NCI-H146 (cell line): ENCODE measurements around the gene RHBDF2.
"Not testable (repeated sequence)": the region's sequence is repeated elsewhere in the genome, so short reads cannot be mapped to it uniquely, and the experiment has no call there.

ENCODE experiments used
- DNase-seq: peaks from one replicate; lab custom pipeline; 2025; lab: John Stamatoyannopoulos, UW

Gene RHBDF2

DNA sequence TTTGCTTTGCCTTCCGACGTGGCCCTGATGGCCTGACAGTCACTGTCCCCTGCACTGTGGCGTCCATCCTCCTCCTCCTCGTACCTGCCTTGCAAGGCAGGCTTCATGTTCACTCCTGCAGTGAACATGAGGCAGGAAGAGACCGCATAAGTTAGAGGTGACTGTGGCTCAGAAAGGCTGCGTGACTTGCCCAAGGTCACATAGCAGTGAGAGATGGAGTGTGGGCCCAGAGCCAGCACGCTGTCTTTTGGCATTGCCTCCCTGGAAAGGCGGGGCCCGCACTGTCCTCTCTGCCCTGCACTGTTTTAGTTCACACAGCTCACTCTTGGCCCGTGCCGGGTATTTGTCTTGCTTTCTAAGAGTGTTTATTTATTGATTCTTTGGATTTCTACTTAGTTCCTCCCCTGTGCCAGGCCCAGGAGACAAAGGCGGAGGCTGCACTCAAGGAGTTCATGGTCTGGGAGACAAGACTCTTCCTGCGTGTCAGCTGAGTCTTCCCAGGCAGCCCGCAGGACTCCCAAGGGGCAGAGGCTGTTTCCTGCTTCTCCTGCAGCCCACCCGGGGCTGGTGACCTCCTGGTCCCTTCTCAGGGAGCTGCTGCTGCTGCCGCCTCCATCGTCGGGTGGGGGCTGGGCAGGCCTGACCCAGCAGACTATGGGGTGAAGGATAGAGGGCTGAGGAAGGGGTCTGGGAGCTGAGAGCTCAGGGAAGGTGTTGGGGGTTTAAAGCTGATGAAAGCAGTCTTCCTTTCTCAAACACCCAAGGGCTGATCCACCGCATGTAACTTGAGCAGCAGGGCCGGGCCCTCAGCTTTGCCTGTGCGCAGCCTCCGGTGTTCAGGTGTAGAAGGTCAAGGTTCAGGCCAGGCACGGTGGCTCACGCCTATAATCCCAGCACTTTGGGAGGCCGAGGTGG lies 23.6 kb upstream of the RHBDF2 start:
- no peak for DNase-seq

DNA sequence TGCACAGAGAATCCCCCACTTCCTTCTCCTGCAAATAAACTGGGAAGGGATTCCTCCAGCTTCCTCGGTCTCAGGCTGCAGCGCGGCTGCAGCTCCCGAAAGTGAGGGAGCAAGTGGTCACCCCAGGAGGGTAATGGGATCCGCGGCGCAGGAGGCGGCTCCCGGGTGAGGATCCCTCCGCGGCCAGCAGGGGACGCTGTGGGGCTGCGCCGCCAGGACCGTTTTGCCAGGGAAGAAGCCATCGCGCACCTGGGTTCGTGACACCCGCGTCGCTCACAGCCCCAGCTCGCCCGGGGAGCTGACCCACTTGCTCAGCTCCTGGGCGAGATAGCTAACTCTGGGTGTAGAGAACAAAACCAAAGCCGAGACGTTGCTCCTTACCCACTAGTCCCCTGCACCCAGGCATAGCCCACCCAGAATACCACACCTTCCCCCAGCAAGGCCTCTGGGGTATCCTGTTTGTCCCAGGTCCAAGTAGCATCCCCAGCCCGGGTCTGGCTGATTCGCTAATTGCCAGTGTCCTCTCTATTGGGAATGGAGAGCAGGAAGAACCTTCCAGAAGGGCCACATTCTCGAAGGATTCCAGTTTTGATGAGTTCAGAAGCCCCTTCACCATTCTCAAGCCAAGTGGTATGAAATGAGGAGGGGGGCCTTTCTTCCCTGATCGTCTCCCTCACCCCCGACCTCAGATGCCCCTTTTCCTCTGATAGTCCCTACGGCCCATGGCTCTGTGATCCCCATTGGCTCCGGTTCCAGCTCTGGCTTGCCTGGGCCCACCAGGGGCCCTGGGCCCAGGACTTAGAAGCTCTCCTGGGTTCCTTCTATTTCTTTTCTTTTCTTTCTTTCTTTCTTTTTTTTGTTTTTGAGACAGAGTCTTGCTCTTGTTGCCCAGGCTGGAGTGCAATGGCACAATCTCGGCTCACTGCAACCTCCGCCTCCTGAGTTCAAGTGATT lies 22.1 kb upstream of the RHBDF2 start:
- peak; percentile 70 for DNase-seq

DNA sequence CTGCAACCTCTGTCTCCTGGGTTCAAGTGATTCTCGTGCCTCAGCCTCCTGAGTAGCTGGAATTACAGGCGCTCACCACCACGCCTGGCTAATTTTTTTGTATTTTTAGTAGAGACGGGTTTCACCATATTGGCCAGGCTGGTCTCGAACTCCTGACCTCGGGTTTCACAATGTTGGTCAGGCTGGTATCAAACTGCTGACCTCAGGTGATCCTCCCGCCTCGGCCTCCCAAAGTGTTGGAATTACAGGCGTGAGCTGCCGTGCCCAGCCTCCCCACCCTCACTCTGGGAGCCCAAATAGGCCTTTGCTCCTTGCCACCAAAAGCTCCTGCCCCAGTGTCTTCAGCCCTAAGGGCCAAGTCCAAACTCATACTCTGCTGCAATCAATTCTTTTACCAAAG lies 20.5 kb upstream of the RHBDF2 start:
- not testable (repeated sequence) for DNase-seq

DNA sequence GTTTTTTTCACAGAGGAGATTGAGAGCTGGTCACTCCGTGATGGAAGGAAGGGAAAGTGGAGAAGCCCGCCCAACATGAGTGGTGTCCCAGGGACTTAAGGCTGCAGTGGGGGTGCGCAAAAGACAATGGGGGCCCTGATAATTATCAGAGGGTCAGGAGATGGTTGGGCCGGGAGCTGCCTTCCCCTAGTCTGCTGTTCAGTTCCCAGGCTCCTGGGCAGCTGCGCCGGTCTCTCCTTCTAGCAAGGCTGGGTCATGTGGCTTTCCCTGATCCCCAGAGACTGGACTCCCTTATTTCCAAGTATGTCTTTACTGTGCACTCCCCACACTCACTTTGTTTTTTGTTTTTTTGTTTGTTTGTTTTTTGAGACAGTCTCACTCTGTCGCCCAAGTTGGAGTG lies 20.0 kb upstream of the RHBDF2 start:
- DNase-seq = no peak

DNA sequence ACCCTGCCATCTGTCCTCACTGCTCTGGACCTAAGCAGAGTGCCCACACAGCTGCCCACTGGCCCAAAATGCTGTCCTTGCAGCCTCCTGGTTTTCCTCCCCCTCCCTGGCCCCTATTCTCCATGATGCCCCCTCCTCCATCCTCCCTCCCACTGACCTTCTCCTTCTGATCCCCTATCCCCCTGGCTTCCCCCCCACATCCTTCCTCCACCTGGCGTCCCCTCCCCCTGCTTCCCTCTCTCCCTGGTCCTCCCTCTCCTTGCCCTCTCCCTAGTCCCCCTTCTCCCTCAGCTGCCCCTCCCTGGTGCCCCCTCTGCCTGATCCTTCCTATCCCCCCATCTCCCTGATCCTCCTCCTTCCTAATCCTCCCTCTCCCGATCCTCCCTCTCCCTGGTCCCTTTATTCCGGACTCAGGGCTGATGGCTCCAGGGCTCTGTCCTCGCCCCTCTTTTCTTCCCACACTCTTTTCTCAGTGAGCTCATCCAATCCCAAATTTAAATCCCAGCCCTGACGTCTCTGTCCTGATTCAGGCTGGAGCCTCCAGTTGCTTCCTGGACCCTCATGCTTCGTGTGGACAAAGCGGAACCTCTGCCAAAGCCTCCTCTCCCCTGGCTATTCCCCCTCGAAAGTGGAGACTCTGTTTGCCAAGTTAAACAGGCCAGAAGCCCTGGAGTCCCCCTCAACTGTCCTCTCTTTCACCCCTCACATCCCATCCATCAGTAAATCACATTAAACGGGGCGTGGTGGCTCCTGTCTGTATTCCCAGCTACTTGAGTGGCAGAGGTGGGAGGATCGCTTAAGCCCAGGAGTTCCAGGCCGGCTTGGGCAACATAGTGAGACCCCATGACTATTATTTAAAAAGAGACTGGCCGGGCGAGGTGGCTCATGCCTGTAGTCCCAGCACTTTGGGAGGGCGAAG lies 18.1 kb upstream of the RHBDF2 start:
- no peak for DNase-seq

DNA sequence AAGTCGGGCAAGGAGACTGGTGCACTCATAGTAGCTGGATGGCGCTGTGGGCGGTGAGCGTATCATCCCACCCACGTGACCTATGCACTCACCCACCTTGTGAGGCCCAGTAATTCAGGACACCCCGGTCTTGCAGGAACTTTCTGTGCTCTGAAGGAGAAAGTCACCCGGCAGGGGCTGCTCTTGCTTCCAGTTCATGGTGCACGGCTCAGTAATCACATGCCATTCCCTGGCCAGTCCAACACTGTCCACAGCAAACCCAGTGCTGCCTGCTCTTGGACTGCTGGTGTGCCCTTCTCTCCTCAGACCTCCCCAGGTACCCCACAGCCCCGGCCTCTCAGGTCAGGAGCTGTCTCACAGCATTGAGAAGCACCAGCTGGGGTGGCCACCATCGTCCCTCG lies 16.4 kb upstream of the RHBDF2 start:
- DNase-seq = no peak

DNA sequence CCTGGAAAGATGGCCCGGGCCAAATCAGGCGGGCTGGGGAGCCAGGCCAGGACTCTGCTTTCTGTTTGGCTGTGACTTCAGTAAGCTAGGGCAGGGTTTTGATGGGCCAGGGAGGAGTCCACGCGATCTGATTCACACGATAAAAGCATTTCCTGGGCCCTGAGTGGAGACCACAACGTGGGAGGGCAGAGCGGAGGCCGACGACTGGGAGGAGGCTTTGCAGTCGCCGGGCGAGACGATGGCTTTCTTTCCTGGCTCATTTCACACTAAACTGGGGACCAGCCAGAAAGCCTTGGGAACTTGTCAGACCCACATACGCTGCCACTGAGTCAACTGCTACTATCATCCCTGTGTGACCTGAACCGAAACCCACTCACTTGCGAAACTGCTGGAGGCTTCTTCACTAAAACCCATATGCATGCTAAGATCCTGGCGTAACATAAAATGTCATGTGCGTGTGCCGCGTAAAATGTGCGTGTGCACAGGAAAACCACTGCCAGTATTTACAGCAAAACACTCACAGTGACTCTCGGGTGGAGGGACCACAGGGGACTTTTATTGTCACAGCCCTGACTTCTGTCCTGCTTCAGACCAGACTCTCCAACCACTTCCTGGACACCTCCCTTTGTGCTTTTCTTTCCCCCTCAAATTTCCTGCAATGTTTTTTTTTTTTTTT lies 14.2 kb upstream of the RHBDF2 start:
- DNase-seq = no peak

DNA sequence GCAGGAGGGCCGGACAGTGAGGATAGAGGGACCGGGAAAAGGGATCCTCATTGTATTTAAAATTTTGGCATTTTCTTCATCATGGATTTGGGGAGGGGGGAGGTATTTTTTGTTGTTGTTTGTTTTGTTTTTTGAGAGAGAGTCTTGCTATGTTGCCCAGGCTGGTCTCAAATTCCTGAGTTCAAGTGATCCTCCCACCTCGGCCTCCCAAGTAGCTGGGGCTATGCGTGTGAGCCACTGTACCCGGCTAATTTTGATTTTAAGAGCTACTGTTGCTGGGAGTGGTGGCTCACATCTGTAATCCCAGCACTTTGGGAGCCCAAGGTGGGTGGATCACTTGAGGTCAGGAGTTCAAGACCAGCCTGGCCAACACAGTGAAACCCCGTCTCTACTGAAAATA lies 13.1 kb upstream of the RHBDF2 start:
- DNase-seq = not testable (repeated sequence)

DNA sequence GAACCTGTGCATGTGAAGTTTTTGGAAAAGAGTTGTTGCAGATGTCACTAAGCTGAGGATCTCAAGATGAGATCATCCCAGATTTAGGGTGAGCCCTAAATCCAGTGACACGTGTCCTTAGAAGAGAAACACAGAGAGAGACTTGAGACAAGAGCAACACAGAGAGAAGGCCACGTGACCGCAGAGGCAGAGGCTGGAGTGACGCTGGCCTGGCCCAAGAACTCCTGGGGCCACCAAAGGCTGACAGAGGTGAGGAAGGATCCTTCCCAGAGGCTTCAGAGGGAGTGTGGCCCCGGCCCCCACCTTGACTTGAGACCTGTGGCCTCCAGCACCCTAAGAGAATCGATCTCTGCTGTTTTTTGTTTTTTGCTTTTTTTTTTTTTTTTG lies 12.1 kb upstream of the RHBDF2 start:
- DNase-seq = no peak

DNA sequence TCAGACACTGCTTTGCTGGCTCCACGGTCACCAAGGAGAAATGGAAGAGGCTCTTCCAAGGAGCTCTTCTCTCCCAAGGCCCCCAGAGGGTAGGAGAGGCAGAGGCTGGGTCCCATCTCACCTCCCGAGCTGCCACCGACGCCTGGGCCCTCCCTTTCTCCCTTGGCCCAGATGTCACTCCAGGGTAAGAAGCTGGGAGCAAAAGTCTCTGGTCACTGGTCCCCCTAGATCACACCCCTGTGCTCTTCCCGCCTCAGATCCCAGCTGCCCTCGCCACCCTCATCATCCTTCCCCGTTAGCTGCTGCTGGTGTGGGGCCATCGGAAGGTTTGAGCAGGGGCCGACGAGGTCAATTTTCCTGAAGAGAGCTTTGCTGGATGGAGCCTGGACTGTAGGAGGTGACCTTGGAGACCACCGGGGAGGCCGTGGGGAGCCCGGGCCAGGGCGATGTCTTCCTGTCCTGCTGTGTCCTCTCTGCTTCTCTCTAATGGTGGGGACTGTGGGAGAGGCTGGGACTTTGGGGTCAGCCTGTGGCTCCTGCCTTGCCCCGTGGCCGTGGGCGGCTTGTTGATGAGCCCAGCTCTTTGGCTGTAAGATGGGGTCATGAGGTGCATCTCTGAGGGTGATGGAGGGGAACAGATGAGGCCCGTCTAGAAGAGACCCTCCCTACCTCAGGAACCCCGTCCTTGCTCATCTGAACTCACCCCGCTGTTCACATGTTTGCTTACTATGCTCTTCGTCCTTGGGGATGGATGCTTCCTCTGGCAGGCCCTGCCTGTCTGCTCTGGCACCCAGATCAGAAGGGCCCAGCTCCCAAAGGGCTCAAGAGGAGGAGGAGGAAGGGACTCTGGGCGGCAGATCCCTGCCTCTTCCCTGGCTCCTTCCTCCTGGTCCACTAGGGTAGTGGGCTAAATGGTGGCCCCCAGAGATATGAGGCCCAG lies 11.4 kb upstream of the RHBDF2 start:
- DNase-seq = no peak

DNA sequence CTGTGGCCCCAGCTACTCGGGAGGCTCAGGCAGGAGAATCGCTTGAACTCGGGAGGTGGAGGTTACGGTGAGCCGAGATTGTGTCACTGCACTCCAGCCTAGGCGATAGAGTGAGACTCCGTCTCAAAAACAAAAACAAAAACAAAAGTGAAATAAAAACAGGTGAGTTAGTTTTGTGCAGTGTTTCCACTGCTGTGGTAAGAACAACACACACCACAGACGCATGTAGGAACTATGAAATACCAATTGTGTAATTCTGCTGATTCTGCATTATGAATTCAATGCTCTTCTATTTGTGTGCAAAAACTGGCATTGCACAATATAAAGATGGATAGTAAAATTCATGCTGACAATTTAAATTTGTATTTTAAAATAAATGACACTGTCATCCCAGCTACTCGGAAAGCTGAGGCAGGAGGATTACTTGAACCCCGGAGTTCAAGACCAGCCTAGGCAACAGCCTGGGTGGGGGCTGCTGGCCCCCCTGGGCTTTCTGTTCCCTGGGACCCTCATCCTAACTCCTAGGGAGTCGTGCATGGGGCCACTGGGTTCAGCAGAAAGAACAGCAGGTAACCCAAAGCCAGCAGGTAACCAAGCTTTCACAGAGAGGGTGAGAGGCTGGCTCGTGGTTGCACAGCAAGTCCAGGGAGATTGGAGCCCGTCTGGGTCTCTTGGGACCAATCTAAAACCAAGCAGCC lies 10.6 kb upstream of the RHBDF2 start:
- no peak for DNase-seq

DNA sequence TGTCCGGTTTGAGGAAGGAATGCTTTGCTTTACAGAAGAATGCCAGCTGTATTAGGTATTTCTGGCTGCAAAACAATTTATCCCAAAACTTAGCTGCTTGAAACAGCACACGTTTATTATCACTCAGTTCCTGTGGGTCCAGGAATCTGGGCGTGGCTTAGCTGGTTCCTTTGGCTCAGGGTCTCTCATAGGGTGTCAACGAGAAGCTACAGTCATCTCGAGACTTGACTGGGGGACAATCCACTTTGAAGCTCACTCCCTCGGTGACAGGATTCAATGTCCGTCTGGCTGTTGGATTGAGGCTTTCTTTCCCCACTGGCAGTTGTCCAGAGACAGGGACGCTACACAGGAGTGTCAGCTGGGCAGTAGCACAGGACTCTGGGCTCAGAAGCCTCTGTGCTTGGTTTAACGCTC lies 9.6 kb upstream of the RHBDF2 start:
- DNase-seq = no peak

DNA sequence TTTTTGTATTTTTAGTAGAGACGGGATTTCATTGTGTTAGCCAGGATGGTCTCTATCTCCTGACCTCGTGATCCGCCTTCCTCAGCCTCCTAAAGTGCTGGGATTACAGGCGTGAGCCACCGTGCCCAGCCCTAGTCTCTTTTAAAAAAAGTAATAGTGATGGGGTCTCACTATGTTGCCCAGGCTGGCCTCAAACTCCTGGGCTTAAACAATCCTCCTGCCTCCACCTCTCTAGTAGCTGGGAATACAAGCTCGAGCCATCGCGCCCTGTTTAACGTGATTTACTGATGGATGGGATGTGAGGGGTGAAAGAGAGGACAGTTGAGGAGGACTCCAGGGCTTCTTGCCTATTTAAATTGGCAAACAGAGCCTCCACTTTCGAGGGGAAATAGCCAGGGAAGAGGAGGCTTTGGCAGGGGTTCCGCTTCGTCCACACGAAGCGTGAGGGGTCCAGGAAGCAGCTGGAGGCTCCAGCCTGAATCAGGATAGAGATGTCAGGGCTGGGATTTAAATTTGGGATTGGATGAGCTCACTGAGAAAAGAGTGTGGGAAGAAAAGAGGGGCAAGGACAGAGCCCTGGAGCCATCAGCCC lies 7.3 kb upstream of the RHBDF2 start:
- not testable (repeated sequence) for DNase-seq

DNA sequence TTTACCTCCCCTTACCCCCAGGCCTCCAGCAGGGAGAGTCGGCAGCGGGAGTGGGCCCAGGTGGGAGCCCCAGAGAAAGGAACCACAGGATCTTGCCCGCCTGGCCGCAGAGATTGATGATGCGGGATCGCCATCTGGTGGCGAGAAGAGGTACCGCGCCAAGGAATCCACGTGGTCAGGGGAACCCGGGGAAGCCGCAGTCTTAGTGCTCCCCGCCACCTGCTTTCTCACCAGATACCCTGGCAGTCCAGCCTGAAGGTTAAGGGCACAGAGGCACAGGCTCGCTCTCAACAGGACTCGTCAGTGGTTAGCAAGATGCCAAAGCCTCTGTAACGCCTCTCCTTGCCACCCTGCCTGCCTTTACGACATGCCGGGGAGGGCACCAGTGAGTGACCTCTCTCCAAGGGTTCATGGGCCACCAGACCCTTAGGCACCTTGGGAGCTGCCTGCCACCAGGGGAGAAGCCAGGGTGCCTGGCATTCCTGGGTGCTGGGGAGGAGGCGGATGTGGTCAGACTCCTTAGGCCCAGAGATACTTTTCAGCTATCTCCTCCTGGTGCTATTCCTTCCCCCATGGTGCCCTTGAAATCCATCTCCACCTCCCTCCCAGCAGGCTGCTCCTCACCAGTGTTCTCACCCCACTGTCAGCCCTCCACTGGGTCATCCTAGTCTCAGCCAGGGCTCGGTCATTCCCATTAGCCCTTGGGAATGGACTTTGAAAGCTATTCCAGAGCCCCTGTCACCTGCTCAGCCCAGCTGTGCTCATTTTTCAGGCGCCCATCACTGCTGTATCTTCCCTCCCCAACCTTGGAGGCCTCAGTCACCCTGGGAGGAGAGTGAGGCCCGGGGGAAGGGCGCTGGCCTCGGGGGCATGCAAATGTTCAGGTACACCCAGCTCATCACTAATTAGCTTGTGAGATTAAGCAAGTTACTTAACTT lies 5.5 kb upstream of the RHBDF2 start:
- DNase-seq = peak; percentile 72

DNA sequence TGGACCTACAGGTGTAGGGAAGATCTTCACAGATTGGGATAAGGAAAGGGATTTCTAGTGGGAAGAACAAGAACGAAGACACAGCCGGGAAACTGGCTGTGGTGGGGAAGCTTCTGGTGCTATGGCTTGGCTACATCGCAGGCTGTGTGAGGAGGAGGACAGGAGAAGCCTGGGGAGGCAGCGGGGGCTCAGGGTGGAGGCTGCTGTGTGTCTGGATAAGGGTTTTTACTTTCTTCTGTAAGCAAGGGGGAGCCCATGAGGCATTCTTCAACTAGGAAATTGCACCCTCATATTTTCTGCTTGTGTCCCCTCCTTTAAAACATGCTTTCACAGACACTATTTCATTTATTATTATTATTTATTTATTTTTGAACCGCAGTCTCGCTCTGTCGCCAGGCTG lies 2.9 kb upstream of the RHBDF2 start:
- no peak for DNase-seq

DNA sequence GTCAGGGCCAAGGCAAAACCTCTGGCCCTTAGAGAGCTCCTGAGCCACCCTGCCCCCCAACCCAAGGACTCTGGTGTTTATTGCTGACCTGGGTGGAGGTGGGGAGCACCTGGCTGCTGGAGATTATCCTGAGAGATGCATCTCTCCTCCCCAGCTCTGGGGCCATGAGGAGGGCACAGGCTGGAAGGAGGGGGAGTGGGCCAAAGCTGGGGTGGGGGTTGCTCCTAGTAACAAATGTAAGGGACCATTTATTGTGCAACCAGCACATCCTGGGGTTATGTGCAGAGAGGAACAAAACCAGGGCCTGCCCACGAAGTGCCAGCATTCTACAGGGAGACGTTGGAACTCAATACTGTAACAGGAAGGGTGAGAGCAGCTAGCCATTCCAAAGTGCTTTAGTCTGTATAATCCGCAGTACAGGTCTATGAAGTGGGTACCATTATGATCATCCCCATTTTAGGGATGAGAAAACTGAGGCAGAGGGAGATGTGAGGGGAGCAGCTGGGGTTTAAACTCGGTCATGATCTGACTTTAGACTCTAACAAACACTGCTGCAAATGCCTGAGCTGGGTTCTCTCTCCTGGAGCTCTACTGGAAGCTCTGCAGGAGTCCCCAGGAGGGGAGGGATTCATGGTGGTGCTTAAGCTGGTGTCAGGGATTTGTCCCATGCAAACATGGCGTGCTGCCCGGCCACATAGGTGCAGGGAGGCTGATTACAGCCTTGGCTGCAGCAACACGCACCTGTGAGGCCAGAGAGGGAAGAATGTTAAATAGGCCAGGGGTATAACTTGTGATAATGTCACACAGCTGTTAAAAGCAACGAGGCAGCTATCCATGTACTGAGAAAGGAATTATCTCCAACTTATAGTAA lies 1.4 kb upstream of the RHBDF2 start:
- DNase-seq = no peak

DNA sequence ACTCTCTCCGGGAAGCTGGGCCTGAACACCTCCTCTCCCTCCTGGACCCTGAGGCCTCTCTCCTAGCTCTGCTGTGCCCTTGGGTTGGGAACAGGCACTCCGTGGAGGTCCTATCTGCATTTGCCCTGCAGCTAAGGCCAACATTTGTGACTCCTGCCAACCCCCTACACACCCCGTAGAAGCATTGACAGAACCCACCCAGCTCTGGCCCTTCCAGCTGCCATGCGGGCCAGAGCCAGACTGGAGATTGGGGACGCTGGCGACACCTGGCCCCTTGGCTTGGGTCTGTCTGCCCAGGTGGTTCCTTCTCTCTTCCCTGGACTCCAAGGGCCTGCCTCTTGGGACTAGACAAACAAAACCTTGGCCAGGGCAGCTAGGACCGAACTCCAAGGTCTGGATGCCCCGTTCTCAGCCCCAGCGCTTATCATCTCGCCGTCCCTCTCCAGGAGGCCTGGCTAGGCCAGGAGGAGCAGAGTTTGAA lies 644 bp upstream of the RHBDF2 start:
- DNase-seq = no peak
